Urinary bladder (tissue), 4 donors: Measurements from ENCODE around the gene SORBS2. TPM values are rescaled to one million over a fixed set of nuclear protein-coding genes. Genes with fewer than 3 reads are reported as not detected.

ENCODE experiments used
- DNase-seq: peaks from one replicate; pipeline ENCODE4 v3.0.0-alpha.2; 2015; ENCODE audit errors: extremely low spot score
- H3K27ac ChIP-seq: one replicate; pipeline ENCODE4 v1.5.1; 2013; ENCODE audit warnings: low read depth, mild to moderate bottlenecking, moderate library complexity
- H3K36me3 ChIP-seq: one replicate; pipeline ENCODE4 v1.6.1; 2013; ENCODE audit warnings: mild to moderate bottlenecking, moderate library complexity; ENCODE audit not compliant: insufficient read depth
- H3K4me1 ChIP-seq: one replicate; pipeline ENCODE4 v1.6.1; 2013; ENCODE audit warnings: mild to moderate bottlenecking, moderate library complexity; ENCODE audit not compliant: insufficient read depth
- H3K4me3 ChIP-seq: one replicate; pipeline ENCODE4 v1.5.1; 2013; ENCODE audit warnings: low read depth, low read length
- WGBS: extraction: QIAGEN DNeasy Blood & Tissue Kit; methylation state at CpG from one replicate; pipeline ENCODE4 v1.1.7; 2013; 5-methylcytosine and 5-hydroxymethylcytosine counted together
- polyA plus RNA-seq: library from polyadenylated mRNA; stranded (reverse); fragments of 200-250 nt; gene quantifications from one replicate; pipeline ENCODE4 v1.2.3, GENCODE V29; 2013
- total RNA-seq: library from RNA; depleted of rRNA; stranded (reverse); fragments of >200 nt; gene quantifications from one replicate; pipeline ENCODE4 v1.2.3, GENCODE V29; 2014
- donor health status: healthy with polysubstance abuse.
- donor health status: healthy.

SORBS2 gene
- total and polyA plus RNA-seq, 2 donors, result 83.4 to 493 TPM

- Histone ChIP-seq H3K36me3 (no peaks in the 10 kb centered on the region), H3K4me1 (no peaks in the 10 kb centered on the region), H3K27ac (peak overlapping the region; percentile 18), H3K4me3 (no peak overlapping the region)
- DNase-seq, result peak; percentile 69
- 14% methylated on average over 9 of the region's 9 CpGs for WGBS
These were observed 27.3 kb upstream of the SORBS2 start for GRCh38 chr4:185839194-185839712.

DNA sequence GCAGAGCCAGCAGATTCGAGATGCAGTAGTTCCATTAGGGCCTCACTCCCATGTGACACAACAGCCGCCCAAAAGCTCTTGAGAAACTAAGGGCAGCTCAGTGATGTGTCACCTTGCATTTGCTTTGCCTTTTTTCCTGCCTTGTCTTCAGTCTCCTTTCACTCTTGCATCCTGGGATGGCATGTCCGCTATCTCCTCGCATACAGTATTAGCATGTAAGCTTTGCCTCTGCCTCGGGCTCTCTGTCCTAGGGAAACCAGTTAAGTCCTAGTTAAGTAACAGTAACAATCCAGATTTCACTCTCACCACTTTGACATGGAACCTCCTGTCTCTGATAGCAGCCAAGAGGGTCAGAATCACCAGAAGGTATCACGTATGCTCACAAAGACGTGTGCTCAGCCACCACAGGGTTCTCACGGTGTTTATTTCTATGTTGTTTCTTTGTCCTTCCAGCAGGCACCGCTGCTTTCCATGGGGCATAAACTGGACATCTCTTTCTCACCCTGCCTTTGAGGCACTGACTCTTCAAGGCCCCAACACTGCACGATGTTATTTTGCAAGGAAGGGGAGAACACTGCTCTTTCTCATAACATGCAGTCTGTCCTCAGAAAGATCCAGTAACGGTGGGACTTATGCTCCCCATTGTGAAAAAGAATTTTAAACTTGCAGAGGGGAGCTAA lies 26.7 kb upstream of the SORBS2 start:
- H3K4me3 ChIP-seq, result no peak overlapping the region
- H3K27ac ChIP-seq, result peak overlapping the region; percentile 69
- no peaks in the 10 kb centered on the region for H3K36me3 ChIP-seq
- WGBS, result 70% methylated on average over 11 of the region's 11 CpGs
- no peaks in the 10 kb centered on the region for H3K4me1 ChIP-seq
- no peak for DNase-seq

DNA sequence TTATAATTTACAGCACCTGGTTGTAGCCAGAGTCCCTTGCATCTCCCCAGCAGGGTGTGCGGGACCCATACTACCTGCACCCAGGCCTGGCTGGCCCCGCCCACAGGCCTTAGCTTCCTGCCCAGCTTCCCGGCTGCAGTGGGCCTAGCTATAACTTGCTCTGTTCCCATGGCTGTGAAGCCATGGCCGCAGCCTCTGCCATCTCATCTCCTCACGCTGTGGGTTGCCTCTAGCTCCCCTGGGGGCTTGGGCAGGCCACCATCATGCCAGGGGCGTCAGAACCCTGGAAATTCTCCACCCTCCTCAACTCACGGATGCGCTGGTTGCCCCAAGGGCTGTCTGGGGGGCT lies 26.1 kb upstream of the SORBS2 start:
- no peaks in the 10 kb centered on the region for H3K4me1 ChIP-seq
- no peak overlapping the region for H3K4me3 ChIP-seq
- H3K27ac ChIP-seq, result no peak overlapping the region
- no peaks in the 10 kb centered on the region for H3K36me3 ChIP-seq
- DNase-seq, result no peak
- WGBS, result 92% methylated on average over 8 of the region's 8 CpGs

DNA sequence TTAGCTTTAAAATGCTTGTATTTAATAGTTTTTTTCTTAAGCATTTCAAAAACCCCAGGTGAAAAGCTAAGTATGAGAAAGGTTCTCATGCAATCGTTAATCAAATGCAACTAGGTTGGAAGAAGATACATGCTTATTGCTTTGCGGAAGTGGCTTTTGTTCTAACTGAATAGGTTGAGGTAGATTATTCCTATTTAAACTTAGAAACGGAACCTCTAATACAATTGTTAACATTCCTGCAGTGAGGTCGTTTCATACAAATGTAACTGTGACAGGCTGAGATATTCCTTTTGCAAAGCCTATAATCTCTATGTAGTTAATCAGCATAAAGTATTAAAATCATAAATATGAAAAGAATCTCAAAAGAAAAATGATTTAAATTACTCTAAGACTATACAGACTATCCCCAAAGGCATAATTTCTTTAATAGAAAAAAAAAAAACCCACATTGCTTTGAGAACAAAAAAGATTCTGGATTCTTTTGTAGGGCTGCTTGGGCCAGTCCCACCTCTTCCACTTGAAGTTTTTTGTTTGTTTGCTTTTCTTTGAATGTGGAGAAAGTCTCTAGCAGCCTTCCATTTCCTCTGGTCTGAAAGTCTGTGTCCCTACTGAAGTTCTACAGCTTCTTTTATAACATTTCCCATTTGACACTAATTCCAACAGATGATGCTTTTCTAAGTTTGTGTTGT lies 25.6 kb upstream of the SORBS2 start:
- WGBS, result 44% methylated on average over 4 of the region's 4 CpGs
- Histone ChIP-seq H3K27ac (no peak overlapping the region), H3K4me3 (no peak overlapping the region), H3K36me3 (no peaks in the 10 kb centered on the region), H3K4me1 (no peaks in the 10 kb centered on the region)
- DNase-seq, result no peak

DNA sequence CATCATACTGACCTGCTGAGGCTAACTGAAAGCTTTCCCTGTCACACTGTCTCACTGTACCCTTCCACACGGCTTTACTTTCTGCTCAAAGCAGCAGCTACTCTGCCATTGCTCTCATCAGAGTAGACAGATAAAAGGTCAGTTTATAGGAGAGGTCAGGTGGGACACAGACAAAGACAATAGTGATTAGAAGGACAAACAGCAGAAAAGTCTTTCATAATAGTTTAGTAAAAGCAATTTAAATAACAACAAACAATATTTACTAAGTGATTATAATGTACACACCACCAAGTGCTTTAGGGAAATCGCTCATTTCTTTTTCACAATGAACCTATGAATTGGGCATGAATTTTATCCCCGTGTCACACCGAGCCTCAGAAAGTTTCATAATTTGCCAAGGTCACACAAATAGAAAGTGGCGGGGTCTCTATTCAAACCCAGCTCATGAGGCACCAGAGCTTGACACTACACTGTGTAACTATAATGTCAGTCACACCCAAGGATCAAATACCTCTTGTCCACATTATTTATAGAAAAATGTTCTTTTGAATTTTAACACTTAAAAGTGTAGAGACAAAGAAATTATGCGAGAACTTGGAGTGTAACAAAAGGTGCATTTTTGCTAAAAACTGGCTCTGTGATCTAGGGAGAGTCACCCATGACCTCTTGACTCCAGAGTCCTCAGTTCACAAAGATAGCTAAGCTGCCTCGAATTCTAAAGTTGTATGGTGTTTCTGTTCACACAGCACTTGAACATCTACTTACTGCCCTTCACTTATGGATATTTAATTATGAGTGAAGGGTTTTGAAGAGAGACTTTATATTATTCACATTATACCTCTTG lies 24.5 kb upstream of the SORBS2 start:
- no peak overlapping the region for H3K27ac ChIP-seq
- no peaks in the 10 kb centered on the region for H3K4me1 ChIP-seq
- no peaks in the 10 kb centered on the region for H3K36me3 ChIP-seq
- WGBS, result 66% methylated on average over 7 of the region's 7 CpGs
- no peak overlapping the region for H3K4me3 ChIP-seq
- no peak for DNase-seq

- H3K4me3 ChIP-seq, result no peak overlapping the region
- no peaks in the 10 kb centered on the region for H3K4me1 ChIP-seq
- H3K27ac ChIP-seq, result no peak overlapping the region
- DNase-seq, result no peak
- no peaks in the 10 kb centered on the region for H3K36me3 ChIP-seq
- WGBS, result 62% methylated on average over 6 of the region's 6 CpGs
These were observed 23.8 kb upstream of the SORBS2 start for GRCh38 chr4:185835814-185836213.

- DNase-seq, result no peak
- no peaks in the 10 kb centered on the region for H3K36me3 ChIP-seq
- 96% methylated on average over 4 of the region's 4 CpGs for WGBS
These were observed 23.3 kb upstream of the SORBS2 start for GRCh38 chr4:185835336-185835735.

DNA sequence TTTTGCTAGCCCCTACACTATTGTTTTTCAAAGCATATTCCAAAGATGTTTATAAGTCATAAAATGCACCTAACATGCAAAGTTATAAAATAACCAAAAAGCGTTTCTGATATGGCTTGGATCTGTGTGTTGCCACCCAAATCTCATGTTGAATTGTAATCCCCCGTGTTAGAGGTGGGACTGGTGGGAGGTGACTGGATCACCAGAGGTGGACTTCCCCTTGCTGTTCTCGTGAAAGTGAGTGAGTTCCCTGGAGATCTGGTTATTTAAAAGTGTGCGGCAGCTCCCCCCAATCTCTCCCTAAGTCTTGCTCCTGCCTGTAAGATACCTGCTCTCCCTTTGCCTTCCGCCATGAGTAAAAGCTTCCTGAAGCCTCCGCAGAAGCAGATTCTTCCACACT lies 22.8 kb upstream of the SORBS2 start:
- 93% methylated on average over 6 of the region's 6 CpGs for WGBS
- no peaks in the 10 kb centered on the region for H3K36me3 ChIP-seq
- H3K4me3 ChIP-seq, result no peak overlapping the region
- no peaks in the 10 kb centered on the region for H3K4me1 ChIP-seq
- DNase-seq, result no peak
- no peak overlapping the region for H3K27ac ChIP-seq

More at GRCh38 chr4:185835336-185835735, 23.3 kb upstream of the SORBS2 start:
- H3K4me3 ChIP-seq, result no peak overlapping the region
- H3K4me1 ChIP-seq, result no peaks in the 10 kb centered on the region
- no peak overlapping the region for H3K27ac ChIP-seq

DNA sequence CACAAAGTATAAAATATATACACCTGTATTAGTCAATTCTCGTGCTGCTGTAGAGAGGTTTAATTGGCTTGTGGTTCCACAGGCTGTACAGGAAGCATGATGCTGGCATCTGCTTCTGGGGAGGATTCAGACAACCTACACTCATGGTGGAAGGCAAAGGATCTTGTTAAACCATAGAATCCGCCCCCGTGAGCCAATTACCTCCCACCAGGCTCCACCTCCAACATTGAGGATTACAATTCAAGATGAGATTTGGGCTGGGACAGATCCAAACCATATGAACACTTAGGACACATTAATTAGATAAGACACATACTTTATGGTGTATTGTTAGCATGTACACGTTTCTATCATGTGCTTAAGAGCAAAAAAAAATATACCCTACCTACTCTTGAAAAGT lies 22.1 kb upstream of the SORBS2 start:
- H3K4me1 ChIP-seq, result no peaks in the 10 kb centered on the region
- 91% methylated on average over 4 of the region's 4 CpGs for WGBS
- H3K4me3 ChIP-seq, result no peak overlapping the region
- no peak overlapping the region for H3K27ac ChIP-seq
- no peak for DNase-seq
- H3K36me3 ChIP-seq, result no peaks in the 10 kb centered on the region

DNA sequence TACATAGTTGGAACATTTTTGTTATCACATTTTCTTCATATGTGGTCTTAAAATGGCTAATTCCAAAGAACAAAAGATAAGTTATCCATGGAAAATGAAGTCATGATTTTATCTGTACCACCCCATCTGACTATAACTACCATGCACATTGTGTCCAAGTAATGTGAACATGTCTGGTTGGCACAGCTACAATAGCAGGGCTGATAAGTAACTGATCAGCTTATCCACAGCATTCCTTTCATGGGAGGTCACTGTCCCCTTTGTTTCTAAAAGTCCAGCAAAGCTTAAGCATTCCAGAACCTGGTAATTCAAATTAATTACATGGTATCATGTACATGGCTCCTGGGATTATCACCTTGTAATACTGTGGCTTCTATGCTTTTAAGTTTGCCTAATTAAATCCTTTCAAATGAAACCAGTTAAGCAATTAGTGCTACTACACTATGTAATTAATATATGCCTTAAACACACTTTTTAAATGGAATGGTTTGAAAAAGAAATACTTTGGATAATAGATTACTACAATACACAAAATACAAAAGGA lies 21.1 kb upstream of the SORBS2 start:
- Histone ChIP-seq H3K36me3 (no peaks in the 10 kb centered on the region), H3K4me1 (no peaks in the 10 kb centered on the region), H3K27ac (no peak overlapping the region), H3K4me3 (no peak overlapping the region)
- no peak for DNase-seq

DNA sequence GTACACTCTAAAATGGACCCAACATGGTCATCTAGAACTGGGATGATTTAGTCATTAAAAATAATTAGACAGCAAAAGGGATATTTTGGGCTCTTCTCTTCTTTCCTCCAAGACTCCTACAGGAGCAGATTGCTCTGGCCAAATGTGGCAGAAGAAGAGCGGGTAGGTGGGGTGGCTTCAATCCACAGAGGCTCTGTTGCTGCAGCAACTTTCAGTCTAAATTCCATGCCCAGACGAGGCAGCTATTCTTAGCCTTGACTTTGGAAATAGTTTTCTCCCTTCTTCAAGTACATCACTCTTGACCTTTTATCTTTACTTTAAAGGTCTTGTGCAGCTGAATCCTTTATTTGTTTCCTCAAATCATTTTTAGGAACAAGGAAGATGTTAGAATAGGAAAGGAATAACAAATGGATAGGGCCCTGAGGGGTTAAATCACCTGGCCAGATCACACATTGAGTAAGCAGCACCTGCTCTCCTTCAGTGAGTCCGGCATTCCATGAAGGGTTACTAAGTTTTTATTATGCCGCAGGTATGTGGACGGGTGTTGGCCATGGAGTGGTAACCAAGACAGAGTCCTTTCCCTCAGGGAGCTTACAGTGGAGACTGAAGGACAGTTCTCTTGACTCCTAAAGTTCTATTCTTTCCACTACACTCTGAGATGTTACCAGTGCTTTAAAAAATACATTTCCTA lies 19.3 kb upstream of the SORBS2 start:
- 82% methylated on average over 5 of the region's 5 CpGs for WGBS
- no peak for DNase-seq
- Histone ChIP-seq H3K4me1 (no peaks in the 10 kb centered on the region), H3K36me3 (no peaks in the 10 kb centered on the region), H3K4me3 (no peak overlapping the region), H3K27ac (no peak overlapping the region)

DNA sequence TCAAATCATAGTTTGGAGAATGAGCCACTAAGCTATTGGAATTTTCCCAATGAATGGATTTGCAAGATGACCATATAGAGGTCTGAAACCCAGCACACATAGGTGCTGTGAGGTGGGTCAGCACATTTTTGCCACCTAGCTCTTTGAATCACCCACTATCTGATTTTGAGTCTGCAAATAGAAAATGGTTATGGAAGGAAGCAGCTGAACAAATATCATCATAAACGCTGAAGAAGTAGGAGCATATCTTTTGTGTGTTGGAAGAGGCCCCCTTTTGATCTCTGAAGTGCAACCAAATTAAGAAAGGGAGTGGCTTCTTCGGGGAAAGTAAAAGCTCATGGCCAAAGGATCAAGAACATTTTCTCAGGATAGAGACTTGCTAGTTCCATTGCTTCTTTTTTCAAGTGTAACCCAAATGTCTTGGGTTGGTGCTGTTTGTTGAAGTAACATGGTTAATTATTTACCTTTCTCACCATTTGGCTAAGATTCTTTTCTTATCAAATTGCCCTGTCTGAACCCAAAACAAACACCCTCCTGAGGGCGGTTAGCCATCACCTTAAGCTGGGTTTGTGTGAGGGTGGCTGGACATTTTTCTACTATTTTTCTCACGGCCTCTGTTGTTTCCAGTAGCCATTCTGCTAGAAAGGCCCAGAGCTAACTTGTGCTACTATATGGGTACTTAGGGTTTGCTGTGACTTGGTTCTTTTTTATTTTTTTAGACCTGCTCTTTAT lies 18.4 kb upstream of the SORBS2 start:
- 85% methylated on average over 4 of the region's 4 CpGs for WGBS
- Histone ChIP-seq H3K27ac (no peak overlapping the region), H3K4me1 (no peaks in the 10 kb centered on the region), H3K36me3 (no peaks in the 10 kb centered on the region), H3K4me3 (no peak overlapping the region)
- no peak for DNase-seq

DNA sequence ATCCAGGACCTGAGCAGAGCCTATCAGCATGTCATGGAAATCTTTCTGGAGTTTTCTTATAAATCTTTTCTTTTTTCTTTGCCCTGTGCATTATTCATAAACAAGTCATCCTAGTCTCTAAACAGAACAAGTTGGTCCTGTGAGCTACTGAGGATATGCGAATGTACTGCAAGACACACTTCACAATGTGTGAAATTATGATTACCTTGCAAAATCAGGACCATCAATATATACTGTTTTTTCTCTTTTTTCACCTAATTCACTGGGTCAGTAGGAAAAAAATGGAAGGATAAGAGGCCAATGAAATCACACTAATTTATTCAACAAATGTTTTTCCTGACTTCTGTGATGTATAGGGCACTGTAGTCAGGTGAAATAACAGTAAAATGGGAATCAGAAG lies 14.4 kb upstream of the SORBS2 start:
- Histone ChIP-seq H3K4me1 (no peaks in the 10 kb centered on the region), H3K36me3 (no peaks in the 10 kb centered on the region), H3K27ac (no peak overlapping the region), H3K4me3 (no peak overlapping the region)
- WGBS, result 0% methylated on average over 1 of the region's 1 CpG
- no peak for DNase-seq
